Measurements from ENCODE around the gene MRPL34.

GRCh38 chr19:17282488-17283125 lies 23.1 kb upstream of the MRPL34 start:
- TF ChIP-seq, protein P1, sequence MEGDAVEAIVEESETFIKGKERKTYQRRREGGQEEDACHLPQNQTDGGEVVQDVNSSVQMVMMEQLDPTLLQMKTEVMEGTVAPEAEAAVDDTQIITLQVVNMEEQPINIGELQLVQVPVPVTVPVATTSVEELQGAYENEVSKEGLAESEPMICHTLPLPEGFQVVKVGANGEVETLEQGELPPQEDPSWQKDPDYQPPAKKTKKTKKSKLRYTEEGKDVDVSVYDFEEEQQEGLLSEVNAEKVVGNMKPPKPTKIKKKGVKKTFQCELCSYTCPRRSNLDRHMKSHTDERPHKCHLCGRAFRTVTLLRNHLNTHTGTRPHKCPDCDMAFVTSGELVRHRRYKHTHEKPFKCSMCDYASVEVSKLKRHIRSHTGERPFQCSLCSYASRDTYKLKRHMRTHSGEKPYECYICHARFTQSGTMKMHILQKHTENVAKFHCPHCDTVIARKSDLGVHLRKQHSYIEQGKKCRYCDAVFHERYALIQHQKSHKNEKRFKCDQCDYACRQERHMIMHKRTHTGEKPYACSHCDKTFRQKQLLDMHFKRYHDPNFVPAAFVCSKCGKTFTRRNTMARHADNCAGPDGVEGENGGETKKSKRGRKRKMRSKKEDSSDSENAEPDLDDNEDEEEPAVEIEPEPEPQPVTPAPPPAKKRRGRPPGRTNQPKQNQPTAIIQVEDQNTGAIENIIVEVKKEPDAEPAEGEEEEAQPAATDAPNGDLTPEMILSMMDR (IDR thresholded peaks at IDR 0.05; ENCODE audit: low read depth, low read length), result peak; percentile 92
- no peak for TF ChIP-seq EZH2phosphoT487 (IDR thresholded peaks at IDR 0.05; ENCODE audit: low read depth)
